GM19455 (cell line): ENCODE results near the gene ARHGAP5.

ENCODE experiments used
- ATAC-seq: cut with Tn5 transposase; IDR thresholded peaks from one replicate; pipeline ENCODE4 v1.9.1; 2021; ENCODE audit not compliant: unreplicated experiment

Gene ARHGAP5

GRCh38 chr14:32205554-32205953 lies 128.4 kb downstream of the ARHGAP5 start:
- ATAC-seq: no peak

- no peak for ATAC-seq
Observed at GRCh38 chr14:32205984-32206383, 128.9 kb downstream of the ARHGAP5 start.

GRCh38 chr14:32206552-32206951 lies 129.4 kb downstream of the ARHGAP5 start:
- ATAC-seq: no peak

GRCh38 chr14:32208490-32208889 lies 131.4 kb downstream of the ARHGAP5 start:
- ATAC-seq: no peak
